GM21526 (cell line): ENCODE data around the gene INO80D.
"Not testable (repeated sequence)": the region's sequence is repeated elsewhere in the genome, so short reads cannot be mapped to it uniquely, and the experiment has no call there.

Experiments used
- ATAC-seq: cut with Tn5 transposase; IDR thresholded peaks from one replicate; pipeline ENCODE4 v1.9.1; 2021; ENCODE audit warnings: moderate library complexity; ENCODE audit not compliant: unreplicated experiment, low FRiP score

INO80D gene

GRCh38 chr2:205984381-205984780 lies 101.6 kb downstream of the INO80D start:
- peak; percentile 94 for ATAC-seq

GRCh38 chr2:205982776-205983327 lies 103.1 kb downstream of the INO80D start:
- ATAC-seq: no peak

- not testable (repeated sequence) for ATAC-seq
These were observed 107.2 kb downstream of the INO80D start for GRCh38 chr2:205978728-205979127.

- not testable (repeated sequence) for ATAC-seq
These were observed 108.3 kb downstream of the INO80D start for GRCh38 chr2:205977699-205978098.

- not testable (repeated sequence) for ATAC-seq
These were observed 108.9 kb downstream of the INO80D start for GRCh38 chr2:205976934-205977659.

GRCh38 chr2:205976120-205976814 lies 109.7 kb downstream of the INO80D start:
- no peak for ATAC-seq

GRCh38 chr2:205975082-205975949 lies 110.7 kb downstream of the INO80D start:
- ATAC-seq: no peak

- no peak for ATAC-seq
These were observed 113.9 kb downstream of the INO80D start for GRCh38 chr2:205972113-205972512.

- ATAC-seq: no peak
These were observed 115.6 kb downstream of the INO80D start for GRCh38 chr2:205970348-205970747.

GRCh38 chr2:205969584-205969983 lies 116.4 kb downstream of the INO80D start:
- ATAC-seq: no peak

- no peak for ATAC-seq
These were observed 118.4 kb downstream of the INO80D start for GRCh38 chr2:205967391-205968075.

- ATAC-seq: no peak
These were observed 120.3 kb downstream of the INO80D start for GRCh38 chr2:205965707-205966106.

- ATAC-seq: no peak
These were observed 121.7 kb downstream of the INO80D start for GRCh38 chr2:205964111-205964761.

GRCh38 chr2:205959521-205959920 lies 126.5 kb downstream of the INO80D start:
- ATAC-seq: no peak

GRCh38 chr2:205957452-205958154 lies 128.4 kb downstream of the INO80D start:
- ATAC-seq: no peak

GRCh38 chr2:205954707-205955106 lies 131.3 kb downstream of the INO80D start:
- no peak for ATAC-seq

GRCh38 chr2:205952282-205952681 lies 133.7 kb downstream of the INO80D start:
- no peak for ATAC-seq

- ATAC-seq: no peak
These were observed 137.1 kb downstream of the INO80D start for GRCh38 chr2:205948883-205949282.

- ATAC-seq: no peak
These were observed 137.5 kb downstream of the INO80D start for GRCh38 chr2:205948496-205948837.
